Tibial nerve (tissue), 4 donors: ENCODE results near the gene EXT2.

Experiments used
- EP300 ChIP-seq, 2 donors: sonication (generic); formaldehyde crosslinking; IDR thresholded peaks; one replicate each; pipeline ENCODE4 v1.6.1; 2017; ENCODE audit warnings: antibody characterized with exemption in 2 of 2, mild to moderate bottlenecking in 1 of 2
- POLR2A ChIP-seq, 2 donors: fragments of 450-650 bp; IDR thresholded peaks; one replicate each; pipeline ENCODE4 v1.6.1; 2017; ENCODE audit warnings: antibody characterized with exemption in 2 of 2, mild to moderate bottlenecking in 2 of 2, moderate library complexity in 2 of 2
- TF ChIP-seq, protein P1 (sequence below), 5 experiments: fragments of 200-600 bp in 3 of 5; fragments of 450-650 bp in 2 of 5; sonication (generic) in 3 of 5; IDR thresholded peaks; one replicate each; pipeline ENCODE4 v1.5.1; 2016 to 2019; ENCODE audit warnings: antibody characterized with exemption in 5 of 5, mild to moderate bottlenecking in 3 of 5, moderate library complexity in 2 of 5

DNA sequence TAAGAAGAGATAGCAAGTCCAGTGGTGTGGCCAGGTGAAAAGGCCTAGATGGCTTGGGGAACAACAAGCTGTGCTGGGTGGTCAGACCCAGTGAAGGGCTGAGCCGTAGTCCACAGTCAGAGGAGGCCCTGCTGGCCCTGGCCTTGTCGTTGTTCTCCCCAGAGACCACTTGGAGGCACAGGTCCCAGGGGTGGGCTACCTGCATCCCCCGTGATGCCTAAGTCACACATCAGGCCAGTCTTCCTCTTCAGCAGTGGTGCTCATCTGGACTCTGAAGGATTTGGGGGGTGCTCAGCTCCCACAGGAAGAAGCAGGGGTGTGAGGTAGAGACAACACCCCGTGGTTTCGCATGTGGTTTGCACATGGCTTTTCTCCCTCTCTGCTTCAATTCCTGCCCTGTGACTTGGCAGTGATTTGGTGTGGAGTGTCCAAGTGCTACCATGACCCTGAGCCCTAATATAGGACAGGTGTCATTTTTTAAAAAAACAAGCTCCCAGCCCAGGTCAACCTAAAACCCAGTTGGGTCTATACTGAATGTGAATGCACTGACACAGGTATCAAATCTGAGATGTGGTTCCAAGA, 163.5 kb downstream of the EXT2 start:
- TF ChIP-seq, protein P1, sequence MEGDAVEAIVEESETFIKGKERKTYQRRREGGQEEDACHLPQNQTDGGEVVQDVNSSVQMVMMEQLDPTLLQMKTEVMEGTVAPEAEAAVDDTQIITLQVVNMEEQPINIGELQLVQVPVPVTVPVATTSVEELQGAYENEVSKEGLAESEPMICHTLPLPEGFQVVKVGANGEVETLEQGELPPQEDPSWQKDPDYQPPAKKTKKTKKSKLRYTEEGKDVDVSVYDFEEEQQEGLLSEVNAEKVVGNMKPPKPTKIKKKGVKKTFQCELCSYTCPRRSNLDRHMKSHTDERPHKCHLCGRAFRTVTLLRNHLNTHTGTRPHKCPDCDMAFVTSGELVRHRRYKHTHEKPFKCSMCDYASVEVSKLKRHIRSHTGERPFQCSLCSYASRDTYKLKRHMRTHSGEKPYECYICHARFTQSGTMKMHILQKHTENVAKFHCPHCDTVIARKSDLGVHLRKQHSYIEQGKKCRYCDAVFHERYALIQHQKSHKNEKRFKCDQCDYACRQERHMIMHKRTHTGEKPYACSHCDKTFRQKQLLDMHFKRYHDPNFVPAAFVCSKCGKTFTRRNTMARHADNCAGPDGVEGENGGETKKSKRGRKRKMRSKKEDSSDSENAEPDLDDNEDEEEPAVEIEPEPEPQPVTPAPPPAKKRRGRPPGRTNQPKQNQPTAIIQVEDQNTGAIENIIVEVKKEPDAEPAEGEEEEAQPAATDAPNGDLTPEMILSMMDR (IDR thresholded peaks at IDR 0.05): no peak
- no peak for TF ChIP-seq POLR2A (IDR thresholded peaks at IDR 0.05)
- TF ChIP-seq EP300 (IDR thresholded peaks at IDR 0.05): no peak
